ENCODE data around the gene MAP4K5. TPM values are rescaled to one million over a fixed set of nuclear protein-coding genes. Genes with fewer than 3 reads are reported as not detected.

MAP4K5 gene
- total RNA-seq, 6 donors from 2014 or later = 44.5 to 131 (median 80.0) TPM

DNA sequence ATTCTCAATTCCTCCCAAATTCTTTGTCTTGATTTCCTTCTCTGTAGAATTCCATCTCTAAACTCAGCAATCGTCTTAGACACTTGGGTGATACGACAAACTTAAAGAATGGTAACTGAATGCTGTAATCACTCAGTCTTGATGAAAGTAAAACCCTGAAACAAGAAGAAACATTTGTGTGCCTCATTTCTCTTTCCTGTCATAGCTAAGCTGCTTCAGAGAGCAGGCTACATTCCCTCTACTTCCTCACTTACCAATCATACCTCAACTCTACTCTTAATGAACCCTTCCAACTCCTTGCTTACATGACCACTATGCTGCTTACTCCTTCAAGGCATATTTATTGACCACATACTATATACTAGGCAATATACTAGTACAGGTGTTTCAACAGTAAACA, 8.3 kb downstream of the MAP4K5 start:
- DNase-seq (no peak), ATAC-seq (ENCODE audit: low FRiP score in 2 of 2) (no peak)
- TF ChIP-seq POLR2AphosphoS5 (IDR thresholded peaks at IDR 0.05) = no peak
- no peak for TF ChIP-seq POLR2A (IDR thresholded peaks at IDR 0.05)
- no peak for TF ChIP-seq CTCF (IDR thresholded peaks at IDR 0.05)
- no peak for TF ChIP-seq EP300 (IDR thresholded peaks at IDR 0.05)
- WGBS, 2 donors = 72 to 77% methylated on average over 2 of the region's 2 CpGs
- peaks cover 28 to 45% (median 34%) of the 10 kb centered on the region in 4 donors for H3K4me1 ChIP-seq
- no peaks in the 10 kb centered on the region for H3K36me3 ChIP-seq
- H3K27ac ChIP-seq = peak overlapping the region in 1 of 4 donors; percentile 49
- H3K27me3 ChIP-seq = no peaks in the 10 kb centered on the region
- H3K9me3 ChIP-seq = no peaks in the 10 kb centered on the region
- no peak overlapping the region for H3K4me3 ChIP-seq

DNA sequence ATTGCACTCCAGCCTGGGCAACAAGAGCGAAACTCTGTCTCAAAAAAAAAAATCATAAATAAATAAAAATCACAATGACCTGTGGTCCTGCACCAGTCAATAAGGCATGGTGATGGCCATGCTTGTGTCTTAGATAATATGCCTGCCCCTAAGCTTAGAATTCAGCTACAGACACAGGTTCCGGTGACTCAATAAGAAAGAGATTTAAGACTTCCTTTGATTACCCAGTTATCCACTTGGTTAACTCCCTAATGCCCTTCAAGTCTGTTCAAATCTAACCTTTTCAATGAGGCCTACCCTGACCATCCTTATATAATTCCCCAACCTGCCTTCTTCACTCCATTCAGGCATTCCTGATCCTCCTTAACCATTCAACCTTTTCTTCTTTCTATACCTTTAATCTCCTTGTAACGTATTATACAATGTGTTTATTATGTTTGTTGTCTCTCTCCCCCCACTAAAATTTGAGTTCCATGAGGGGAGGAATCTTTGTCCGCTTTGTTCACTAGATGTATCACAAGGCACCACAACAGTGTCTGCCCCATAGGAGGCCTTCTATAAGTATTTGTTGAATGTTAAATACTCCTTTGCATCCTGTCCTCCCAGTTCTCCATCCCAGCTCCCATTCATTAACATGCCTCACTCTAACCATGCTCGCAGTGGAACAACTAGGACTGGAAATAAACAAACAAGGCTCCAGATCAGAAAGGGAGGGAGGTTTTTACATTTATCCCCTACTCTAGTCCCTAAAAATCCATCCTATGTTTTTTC, 8.9 kb downstream of the MAP4K5 start:
- no peaks in the 10 kb centered on the region for H3K27me3 ChIP-seq
- no peak overlapping the region for H3K4me3 ChIP-seq
- 83 to 92% methylated on average over 5 of the region's 5 CpGs for WGBS, 2 donors
- TF ChIP-seq EP300 (IDR thresholded peaks at IDR 0.05) (no peak), CTCF (IDR thresholded peaks at IDR 0.05) (no peak), POLR2AphosphoS5 (IDR thresholded peaks at IDR 0.05) (no peak), POLR2A (IDR thresholded peaks at IDR 0.05) (no peak)
- H3K4me1 ChIP-seq = peaks cover 24 to 41% (median 34%) of the 10 kb centered on the region in 4 donors
- DNase-seq = no peak
- peak overlapping the region in 1 of 4 donors; percentile 49 for H3K27ac ChIP-seq
- no peaks in the 10 kb centered on the region for H3K36me3 ChIP-seq
- ATAC-seq (ENCODE audit: low FRiP score in 2 of 2) = no peak
- H3K9me3 ChIP-seq = no peaks in the 10 kb centered on the region

GRCh38 chr14:50521912-50522341, 10.4 kb downstream of the MAP4K5 start:
- TF ChIP-seq POLR2A (IDR thresholded peaks at IDR 0.05) (no peak), EP300 (IDR thresholded peaks at IDR 0.05) (no peak), CTCF (IDR thresholded peaks at IDR 0.05) (no peak)
- Histone ChIP-seq H3K27ac (peak overlapping the region in 2 of 4 donors; percentile 30 to 55), H3K9me3 (no peaks in the 10 kb centered on the region), H3K27me3 (no peaks in the 10 kb centered on the region), H3K4me3 (no peak overlapping the region), H3K4me1 (peaks cover 20 to 45% (median 32%) of the 10 kb centered on the region in 4 donors), H3K36me3 (no peaks in the 10 kb centered on the region)
- 59 to 91% methylated on average over 1 of the region's 1 CpG for WGBS, 2 donors
- no peak for DNase-seq
- ATAC-seq (ENCODE audit: low FRiP score in 2 of 2) = no peak

GRCh38 chr14:50520947-50521815, 11.2 kb downstream of the MAP4K5 start:
- WGBS, 2 donors = 54 to 63% methylated on average over 5 of the region's 5 CpGs
- Histone ChIP-seq H3K27ac (peak overlapping the region in 3 of 4 donors; percentile 30 to 55 (median 40)), H3K36me3 (no peaks in the 10 kb centered on the region), H3K27me3 (no peaks in the 10 kb centered on the region), H3K4me3 (no peak overlapping the region), H3K9me3 (no peaks in the 10 kb centered on the region), H3K4me1 (peaks cover 20 to 45% (median 35%) of the 10 kb centered on the region in 4 donors)
- DNase-seq (no peak), ATAC-seq (ENCODE audit: low FRiP score in 2 of 2) (peak in 1 of 2 donors; percentile 90)
- TF ChIP-seq POLR2A (IDR thresholded peaks at IDR 0.05) (no peak), EP300 (IDR thresholded peaks at IDR 0.05) (no peak), POLR2AphosphoS5 (IDR thresholded peaks at IDR 0.05) (no peak), CTCF (IDR thresholded peaks at IDR 0.05) (no peak)
